ENCODE measurements around the gene PTDSS2. TPM values are rescaled to one million over a fixed set of nuclear protein-coding genes. Genes with fewer than 3 reads are reported as not detected.

PTDSS2 gene
- total RNA-seq, 1 donor from 2014 or later, result 30.2 TPM

DNA sequence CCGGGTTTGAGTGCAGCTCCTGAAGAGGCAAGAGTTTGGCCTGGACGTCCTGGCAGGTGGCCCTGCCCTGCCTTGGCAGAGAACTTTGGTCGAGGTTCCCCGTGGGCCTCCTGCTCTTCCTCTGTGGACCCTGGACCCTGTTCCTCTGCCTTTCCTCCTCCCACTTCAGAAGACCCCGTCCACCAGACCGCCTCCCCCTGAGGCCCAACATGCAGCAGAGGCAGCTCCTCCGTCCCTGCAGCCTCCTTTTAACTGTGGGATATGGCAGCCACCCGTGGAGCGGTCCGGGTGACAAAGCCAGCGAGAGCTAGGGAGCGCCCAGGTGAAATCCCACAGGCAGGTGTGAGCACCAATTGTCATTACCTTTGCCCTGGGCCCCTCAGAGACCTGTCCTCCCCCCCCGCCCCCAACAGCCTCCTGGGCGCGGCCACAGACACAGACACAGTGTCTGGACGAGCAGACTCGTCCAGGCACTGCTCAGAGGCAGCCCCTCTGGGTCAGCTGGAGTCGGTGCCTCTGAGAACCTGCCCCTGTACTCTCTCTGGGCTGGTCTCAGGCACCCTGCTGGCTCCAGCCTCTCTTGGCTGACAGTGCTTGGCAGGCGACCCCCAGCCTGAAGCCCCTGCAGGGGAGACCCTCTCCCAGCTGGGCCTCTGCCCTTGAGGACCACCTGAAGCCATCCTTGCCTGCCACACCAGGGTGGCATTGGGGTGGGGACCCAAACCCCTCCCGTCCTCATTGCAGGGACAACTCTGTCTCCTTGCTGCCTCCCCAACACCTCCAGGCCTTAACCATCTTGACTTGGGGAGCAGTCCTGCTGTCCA is 4.1 kb upstream of the PTDSS2 start:
- TF ChIP-seq, protein P1, sequence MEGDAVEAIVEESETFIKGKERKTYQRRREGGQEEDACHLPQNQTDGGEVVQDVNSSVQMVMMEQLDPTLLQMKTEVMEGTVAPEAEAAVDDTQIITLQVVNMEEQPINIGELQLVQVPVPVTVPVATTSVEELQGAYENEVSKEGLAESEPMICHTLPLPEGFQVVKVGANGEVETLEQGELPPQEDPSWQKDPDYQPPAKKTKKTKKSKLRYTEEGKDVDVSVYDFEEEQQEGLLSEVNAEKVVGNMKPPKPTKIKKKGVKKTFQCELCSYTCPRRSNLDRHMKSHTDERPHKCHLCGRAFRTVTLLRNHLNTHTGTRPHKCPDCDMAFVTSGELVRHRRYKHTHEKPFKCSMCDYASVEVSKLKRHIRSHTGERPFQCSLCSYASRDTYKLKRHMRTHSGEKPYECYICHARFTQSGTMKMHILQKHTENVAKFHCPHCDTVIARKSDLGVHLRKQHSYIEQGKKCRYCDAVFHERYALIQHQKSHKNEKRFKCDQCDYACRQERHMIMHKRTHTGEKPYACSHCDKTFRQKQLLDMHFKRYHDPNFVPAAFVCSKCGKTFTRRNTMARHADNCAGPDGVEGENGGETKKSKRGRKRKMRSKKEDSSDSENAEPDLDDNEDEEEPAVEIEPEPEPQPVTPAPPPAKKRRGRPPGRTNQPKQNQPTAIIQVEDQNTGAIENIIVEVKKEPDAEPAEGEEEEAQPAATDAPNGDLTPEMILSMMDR (IDR thresholded peaks at IDR 0.05; ENCODE audit: borderline replicate concordance), result no peak
- Histone ChIP-seq H3K36me3 (no peaks in the 10 kb centered on the region), H3K27ac (replicated peaks) (no peak overlapping the region), H3K27me3 (ENCODE audit: low read depth) (peaks cover 29% of the 10 kb centered on the region), H3K4me3 (no peak overlapping the region), H3K9me3 (replicated peaks) (no peaks in the 10 kb centered on the region), H3K4me1 (peaks cover 50% of the 10 kb centered on the region)
- intact Hi-C loops (cut with micrococcal nuclease), result no loop called here
- no peak for DNase-seq

DNA sequence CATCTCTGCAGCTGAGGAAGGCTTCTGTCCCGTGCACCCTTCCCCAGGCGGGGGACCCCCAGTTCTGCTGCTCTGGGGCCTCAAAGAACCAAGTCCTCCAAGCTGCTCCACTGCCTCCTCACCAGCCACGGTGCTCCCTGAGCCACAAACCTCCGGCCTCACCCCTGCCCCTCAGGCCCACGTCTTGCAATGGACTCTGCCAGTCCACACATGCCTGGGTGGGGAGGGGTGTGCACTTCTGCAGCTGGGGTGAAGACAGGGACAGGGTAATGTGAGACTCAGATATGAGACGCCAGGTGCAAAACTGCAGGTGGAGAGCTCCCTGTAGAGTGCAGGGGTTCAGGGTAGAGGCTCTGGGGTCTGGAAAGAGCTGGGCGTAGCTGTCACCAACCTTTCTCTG is 3.2 kb upstream of the PTDSS2 start:
- Histone ChIP-seq H3K4me3 (no peak overlapping the region), H3K27me3 (ENCODE audit: low read depth) (peaks cover 19% of the 10 kb centered on the region), H3K4me1 (peaks cover 54% of the 10 kb centered on the region), H3K27ac (replicated peaks) (no peak overlapping the region), H3K36me3 (no peaks in the 10 kb centered on the region), H3K9me3 (replicated peaks) (no peaks in the 10 kb centered on the region)
- TF ChIP-seq, protein P1 (IDR thresholded peaks at IDR 0.05; ENCODE audit: borderline replicate concordance), result no peak
- intact Hi-C loops (cut with micrococcal nuclease), result no loop called here
- DNase-seq, result no peak

DNA sequence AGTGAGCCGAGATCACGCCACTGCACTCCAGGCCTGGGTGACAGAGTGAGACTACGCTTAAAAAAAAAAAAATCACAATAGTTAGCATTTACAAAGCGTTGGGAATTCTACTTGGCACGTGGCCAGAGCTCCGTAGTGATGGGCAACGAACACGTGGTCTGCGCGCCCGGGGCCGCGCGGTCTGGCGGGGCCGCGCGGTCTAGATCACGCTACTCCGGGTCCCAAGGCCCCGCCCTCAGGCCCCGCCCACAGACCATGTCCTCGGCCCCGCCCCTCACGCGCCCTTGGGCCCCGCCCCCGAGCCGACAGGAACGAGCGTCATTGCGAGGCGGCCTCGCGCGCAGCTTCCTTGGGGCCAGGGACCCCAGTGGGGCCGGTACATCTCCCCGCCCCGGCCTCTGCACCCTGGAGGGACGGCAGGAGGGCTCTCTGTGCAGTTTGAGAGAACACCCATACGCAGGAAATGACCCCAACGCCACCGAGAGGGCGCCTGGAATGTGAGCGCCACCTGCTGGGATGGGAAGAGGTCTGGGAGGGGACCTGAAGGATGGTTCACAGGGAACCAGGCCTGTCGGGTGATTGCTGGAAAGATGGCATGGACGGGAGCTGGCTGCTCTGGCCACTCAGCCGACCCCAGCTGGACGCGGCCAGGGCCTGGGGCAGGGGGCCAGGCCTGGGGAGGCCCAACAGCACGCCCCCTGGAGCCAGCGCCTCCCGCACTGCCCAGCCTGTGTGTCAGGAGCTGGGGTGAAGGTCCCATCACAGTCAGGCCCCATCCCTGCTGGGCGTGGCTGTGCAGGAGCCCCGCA is 2.0 kb upstream of the PTDSS2 start:
- Histone ChIP-seq H3K4me1 (peaks cover 58% of the 10 kb centered on the region), H3K27ac (replicated peaks) (peak overlapping the region; percentile 94), H3K36me3 (peaks cover 12% of the 10 kb centered on the region), H3K4me3 (peak overlapping the region; percentile 98), H3K27me3 (ENCODE audit: low read depth) (peaks cover 7% of the 10 kb centered on the region), H3K9me3 (replicated peaks) (no peaks in the 10 kb centered on the region)
- DNase-seq, result peak; percentile 95
- TF ChIP-seq, protein P1 (IDR thresholded peaks at IDR 0.05; ENCODE audit: borderline replicate concordance), result peak; percentile 88
- intact Hi-C loops (cut with micrococcal nuclease), result no loop called here

DNA sequence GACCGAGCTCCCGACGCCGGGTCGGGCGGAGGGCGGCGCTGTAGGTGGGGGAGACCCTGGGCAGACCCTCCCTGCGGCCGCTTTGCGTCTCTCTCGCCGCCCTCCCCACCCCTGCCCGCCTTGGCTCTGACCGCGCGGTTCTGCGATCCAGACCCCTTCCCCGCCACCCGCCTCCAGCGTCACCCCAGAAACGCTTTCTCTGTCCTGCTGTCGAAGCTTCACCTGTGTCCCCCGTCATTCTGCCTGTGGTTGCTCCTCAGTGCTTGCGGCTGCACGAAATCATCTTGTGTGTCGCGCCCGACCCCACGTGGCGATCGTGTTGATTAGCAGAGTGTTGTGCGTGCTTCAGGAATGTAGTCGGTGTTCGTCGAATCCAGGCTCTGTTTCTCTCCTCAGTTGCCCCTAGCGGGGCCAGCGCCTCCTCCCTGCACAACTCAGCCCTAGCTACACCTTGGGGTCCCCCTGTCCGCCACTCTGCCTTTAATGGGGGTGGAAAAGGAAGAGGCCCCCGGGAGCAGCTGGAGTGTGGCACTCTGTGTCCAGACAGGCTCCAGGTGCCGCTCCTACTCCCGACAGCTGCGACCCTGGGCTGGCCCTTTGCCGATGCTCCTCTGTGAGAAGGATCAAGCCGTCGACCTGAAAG is 851 bp downstream of the PTDSS2 start:
- peak overlapping the region; percentile 94 for H3K27ac ChIP-seq (replicated peaks)
- DNase-seq, result peak; percentile 47
- H3K27me3 ChIP-seq (ENCODE audit: low read depth), result no peaks in the 10 kb centered on the region
- intact Hi-C loops (cut with micrococcal nuclease), result no loop called here
- no peaks in the 10 kb centered on the region for H3K9me3 ChIP-seq (replicated peaks)
- H3K4me1 ChIP-seq, result peaks cover 57% of the 10 kb centered on the region
- H3K36me3 ChIP-seq, result peaks cover 26% of the 10 kb centered on the region
- peak overlapping the region; percentile 98 for H3K4me3 ChIP-seq
- TF ChIP-seq, protein P1 (IDR thresholded peaks at IDR 0.05; ENCODE audit: borderline replicate concordance), result no peak

DNA sequence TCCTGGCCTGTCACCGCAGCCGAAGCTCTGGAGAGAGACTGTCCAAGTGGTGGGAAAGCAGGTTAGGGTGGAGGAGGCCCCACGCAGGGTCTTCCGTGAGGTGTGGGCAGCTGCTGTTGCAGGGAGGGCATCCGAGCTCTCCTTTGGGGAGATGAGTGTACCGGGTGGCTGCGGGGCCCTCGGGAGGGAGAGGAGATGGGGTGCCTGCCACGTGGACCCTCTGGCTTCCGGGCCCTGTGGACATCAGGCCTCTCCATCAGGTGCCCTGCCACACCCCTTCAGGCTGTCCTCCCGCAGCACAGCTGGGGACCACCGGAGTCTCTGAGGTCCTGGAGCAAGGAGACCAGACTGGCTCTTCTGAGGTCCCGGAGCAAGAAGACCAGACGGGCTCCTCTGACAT is 1.7 kb downstream of the PTDSS2 start:
- DNase-seq, result no peak
- Histone ChIP-seq H3K27me3 (ENCODE audit: low read depth) (no peaks in the 10 kb centered on the region), H3K27ac (replicated peaks) (peak overlapping the region; percentile 94), H3K9me3 (replicated peaks) (no peaks in the 10 kb centered on the region), H3K4me3 (peak overlapping the region; percentile 98), H3K4me1 (peaks cover 64% of the 10 kb centered on the region), H3K36me3 (peaks cover 26% of the 10 kb centered on the region)
- TF ChIP-seq, protein P1 (IDR thresholded peaks at IDR 0.05; ENCODE audit: borderline replicate concordance), result no peak
- intact Hi-C loops (cut with micrococcal nuclease), result no loop called here

Data from left ventricle myocardium inferior (tissue), 1 donor.